ENCODE data around the gene EEFSEC. TPM values are rescaled to one million over a fixed set of nuclear protein-coding genes. Genes with fewer than 3 reads are reported as not detected.

Gene EEFSEC
- total RNA-seq, 4 donors from 2014 or later: 9.1 to 17.4 (median 15.8) TPM

DNA sequence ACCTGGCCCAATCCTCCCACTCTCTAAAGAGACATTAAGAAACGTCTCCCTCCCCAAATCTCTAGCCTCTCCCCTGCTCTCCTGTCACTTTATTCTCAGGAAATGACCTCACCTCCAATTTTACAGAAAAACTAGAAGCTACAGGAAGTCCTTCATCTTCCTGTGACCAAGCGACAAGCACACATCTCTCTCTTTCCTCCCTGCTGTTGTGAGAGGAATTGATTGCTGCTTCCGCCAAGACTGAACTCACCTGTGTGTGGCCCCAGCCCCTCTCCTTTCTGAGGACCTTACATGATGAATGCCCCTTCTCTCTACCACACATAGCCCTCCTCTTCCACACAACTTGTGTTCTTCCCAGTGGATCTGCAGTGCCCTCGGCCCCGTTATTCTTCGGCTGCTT lies 295.2 kb downstream of the EEFSEC start:
- peaks cover 0 to 14% (median 0%) of the 10 kb centered on the region in 4 donors for H3K27me3 ChIP-seq

DNA sequence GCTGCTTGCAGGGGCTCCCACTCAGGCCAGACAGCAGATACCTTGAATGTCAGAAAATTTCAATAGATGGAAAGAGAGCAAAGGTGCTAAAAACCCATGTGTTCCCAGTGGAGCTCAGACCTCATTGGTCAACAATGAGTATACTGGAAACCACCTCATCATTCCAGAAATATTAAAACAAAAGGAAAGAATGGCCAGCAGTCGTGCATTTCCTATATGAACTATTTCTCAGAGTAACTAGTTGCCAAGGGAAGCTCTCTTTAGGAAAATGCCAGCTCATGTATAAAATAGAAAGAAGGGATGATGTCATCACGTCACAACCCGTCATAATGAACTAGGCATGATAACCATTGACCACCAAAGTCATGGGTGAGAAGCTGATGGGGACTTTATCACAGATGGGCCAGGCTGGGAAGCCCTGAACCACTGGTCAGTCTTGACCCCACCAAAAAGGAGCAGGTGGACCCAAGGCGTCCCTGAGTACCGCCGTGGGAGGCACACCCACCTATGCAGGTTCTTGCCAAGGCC lies 295.9 kb downstream of the EEFSEC start:
- no peak for TF ChIP-seq POLR2A (IDR thresholded peaks at IDR 0.05; ENCODE audit: low read depth)
- TF ChIP-seq, protein P1, sequence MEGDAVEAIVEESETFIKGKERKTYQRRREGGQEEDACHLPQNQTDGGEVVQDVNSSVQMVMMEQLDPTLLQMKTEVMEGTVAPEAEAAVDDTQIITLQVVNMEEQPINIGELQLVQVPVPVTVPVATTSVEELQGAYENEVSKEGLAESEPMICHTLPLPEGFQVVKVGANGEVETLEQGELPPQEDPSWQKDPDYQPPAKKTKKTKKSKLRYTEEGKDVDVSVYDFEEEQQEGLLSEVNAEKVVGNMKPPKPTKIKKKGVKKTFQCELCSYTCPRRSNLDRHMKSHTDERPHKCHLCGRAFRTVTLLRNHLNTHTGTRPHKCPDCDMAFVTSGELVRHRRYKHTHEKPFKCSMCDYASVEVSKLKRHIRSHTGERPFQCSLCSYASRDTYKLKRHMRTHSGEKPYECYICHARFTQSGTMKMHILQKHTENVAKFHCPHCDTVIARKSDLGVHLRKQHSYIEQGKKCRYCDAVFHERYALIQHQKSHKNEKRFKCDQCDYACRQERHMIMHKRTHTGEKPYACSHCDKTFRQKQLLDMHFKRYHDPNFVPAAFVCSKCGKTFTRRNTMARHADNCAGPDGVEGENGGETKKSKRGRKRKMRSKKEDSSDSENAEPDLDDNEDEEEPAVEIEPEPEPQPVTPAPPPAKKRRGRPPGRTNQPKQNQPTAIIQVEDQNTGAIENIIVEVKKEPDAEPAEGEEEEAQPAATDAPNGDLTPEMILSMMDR (IDR thresholded peaks at IDR 0.05): no peak
- TF ChIP-seq POLR2AphosphoS5 (IDR thresholded peaks at IDR 0.05): no peak
- no peak for TF ChIP-seq EP300 (IDR thresholded peaks at IDR 0.05)
- Histone ChIP-seq H3K27ac (replicated peaks in 1 of 4) (no peak overlapping the region), H3K9me3 (no peaks in the 10 kb centered on the region), H3K27me3 (peaks cover 0 to 14% (median 0%) of the 10 kb centered on the region in 4 donors), H3K4me3 (no peak overlapping the region), H3K4me1 (no peaks in the 10 kb centered on the region), H3K36me3 (no peaks in the 10 kb centered on the region)
- no peak for DNase-seq (ENCODE audit: extremely low spot score)
- WGBS: 62% methylated on average over 3 of the region's 6 CpGs
- intact Hi-C loops (cut with DNase I): no loop called here

More for the DNA sequence above, 295.2 kb downstream of the EEFSEC start:
- no peak for TF ChIP-seq POLR2A (IDR thresholded peaks at IDR 0.05; ENCODE audit: low read depth)
- TF ChIP-seq POLR2AphosphoS5 (IDR thresholded peaks at IDR 0.05): no peak
- TF ChIP-seq EP300 (IDR thresholded peaks at IDR 0.05): no peak
- TF ChIP-seq, protein P1 (IDR thresholded peaks at IDR 0.05): no peak
- Histone ChIP-seq H3K27ac (replicated peaks in 1 of 4) (no peak overlapping the region), H3K4me3 (no peak overlapping the region), H3K4me1 (no peaks in the 10 kb centered on the region), H3K36me3 (no peaks in the 10 kb centered on the region), H3K9me3 (no peaks in the 10 kb centered on the region)
- 64% methylated on average over 6 of the region's 6 CpGs for WGBS
- intact Hi-C loops (cut with DNase I): no loop called here
- DNase-seq (ENCODE audit: extremely low spot score): no peak

DNA sequence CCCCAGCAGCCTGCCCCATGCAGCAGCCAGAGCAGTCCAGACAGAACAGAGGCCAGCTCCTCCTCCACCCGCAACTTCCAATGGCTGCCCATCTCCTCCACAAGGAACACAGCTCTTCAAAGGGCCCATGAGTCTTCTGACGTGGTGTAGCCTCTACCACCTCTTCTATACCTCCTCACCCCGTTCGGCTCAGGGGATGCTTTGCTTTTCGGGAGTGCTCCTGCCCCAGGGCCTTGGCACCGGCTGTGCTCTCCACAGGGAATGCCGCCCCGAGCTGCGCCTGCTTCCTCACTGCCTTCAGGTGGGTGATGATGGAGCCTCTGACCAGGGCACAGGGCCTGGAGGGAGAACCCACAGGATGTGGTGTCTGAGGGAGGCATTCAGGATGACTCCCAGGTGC lies 298.8 kb downstream of the EEFSEC start:
- Histone ChIP-seq H3K27ac (replicated peaks in 1 of 4) (no peak overlapping the region), H3K27me3 (peaks cover 0 to 38% (median 0%) of the 10 kb centered on the region in 4 donors), H3K4me3 (no peak overlapping the region), H3K9me3 (no peaks in the 10 kb centered on the region), H3K36me3 (no peaks in the 10 kb centered on the region), H3K4me1 (no peaks in the 10 kb centered on the region)
- intact Hi-C loops (cut with DNase I): no loop called here
- TF ChIP-seq, protein P1 (IDR thresholded peaks at IDR 0.05): no peak
- TF ChIP-seq EP300 (IDR thresholded peaks at IDR 0.05) (no peak), POLR2AphosphoS5 (IDR thresholded peaks at IDR 0.05) (no peak), POLR2A (IDR thresholded peaks at IDR 0.05; ENCODE audit: low read depth) (no peak)
- 97% methylated on average over 8 of the region's 9 CpGs for WGBS
- no peak for DNase-seq (ENCODE audit: extremely low spot score)

DNA sequence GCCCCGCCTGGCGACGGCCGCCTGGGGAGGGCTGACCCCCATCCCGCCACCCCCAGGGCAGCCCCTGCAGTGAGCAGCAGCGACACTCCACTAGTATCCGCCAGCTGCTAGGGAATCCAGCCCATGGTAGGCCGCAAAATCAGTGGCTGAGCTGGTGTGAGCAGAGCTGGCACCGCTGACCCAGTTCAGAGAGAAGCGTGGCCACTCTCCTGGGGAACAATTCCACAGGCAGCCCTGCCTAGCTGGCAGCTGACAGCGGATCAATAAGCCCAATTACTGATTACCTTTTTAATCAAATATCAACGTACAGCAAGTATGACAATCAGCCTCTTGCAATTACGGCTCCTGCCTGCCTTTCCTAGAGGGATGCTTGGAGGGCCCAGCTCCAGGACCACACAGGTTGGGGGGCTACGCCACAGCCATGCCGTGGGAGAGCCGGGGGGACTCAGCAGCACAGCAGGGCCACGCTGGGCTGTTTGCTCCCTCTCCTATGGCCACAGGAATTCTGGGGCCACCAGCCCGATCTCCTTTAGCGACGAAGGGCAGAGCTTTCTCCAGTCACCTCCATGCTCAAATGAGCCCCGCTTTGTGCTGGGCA lies 299.5 kb downstream of the EEFSEC start:
- no peak for TF ChIP-seq POLR2A (IDR thresholded peaks at IDR 0.05; ENCODE audit: low read depth)
- TF ChIP-seq POLR2AphosphoS5 (IDR thresholded peaks at IDR 0.05): no peak
- TF ChIP-seq, protein P1 (IDR thresholded peaks at IDR 0.05): no peak
- TF ChIP-seq EP300 (IDR thresholded peaks at IDR 0.05): no peak
- no peak overlapping the region for H3K27ac ChIP-seq (replicated peaks in 1 of 4)
- H3K36me3 ChIP-seq: no peaks in the 10 kb centered on the region
- DNase-seq (ENCODE audit: extremely low spot score): no peak
- peaks cover 0 to 44% (median 0%) of the 10 kb centered on the region in 4 donors for H3K27me3 ChIP-seq
- intact Hi-C loops (cut with DNase I): no loop called here
- no peaks in the 10 kb centered on the region for H3K9me3 ChIP-seq
- no peaks in the 10 kb centered on the region for H3K4me1 ChIP-seq
- WGBS: 80% methylated on average over 18 of the region's 21 CpGs
- no peak overlapping the region for H3K4me3 ChIP-seq
